GM19043 (cell line): ENCODE results near the gene TMSB4X.
"Not testable (repeated sequence)": the region's sequence is repeated elsewhere in the genome, so short reads cannot be mapped to it uniquely, and the experiment has no call there.

ENCODE experiments used
- ATAC-seq: cut with Tn5 transposase; IDR thresholded peaks from one replicate; pipeline ENCODE4 v1.9.1; 2021; ENCODE audit warnings: low read depth; ENCODE audit not compliant: unreplicated experiment

TMSB4X gene

DNA sequence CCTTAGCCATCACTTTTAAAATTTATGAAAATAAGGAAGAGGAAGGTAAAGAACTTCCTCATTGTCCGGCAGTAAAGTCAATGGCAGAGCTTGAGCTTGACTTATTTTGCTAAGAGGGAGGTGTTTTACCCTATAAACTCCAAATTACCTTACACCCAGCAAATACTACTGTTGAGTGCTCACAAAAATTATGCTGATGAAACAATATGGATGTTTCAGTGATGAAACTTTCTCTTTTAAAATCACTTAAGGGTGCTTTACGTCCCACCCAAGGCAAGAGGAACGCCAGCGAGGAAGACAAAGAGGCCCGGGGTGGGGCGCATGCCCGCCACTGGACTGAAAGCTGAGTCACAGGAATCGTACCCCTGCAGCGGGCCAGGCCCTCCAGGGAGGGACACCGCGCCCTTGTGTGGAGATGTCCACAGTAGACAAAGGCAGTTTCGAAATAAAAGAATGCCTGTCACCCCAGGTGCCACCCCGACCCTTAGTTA, 560 bp upstream of the TMSB4X start:
- no peak for ATAC-seq

DNA sequence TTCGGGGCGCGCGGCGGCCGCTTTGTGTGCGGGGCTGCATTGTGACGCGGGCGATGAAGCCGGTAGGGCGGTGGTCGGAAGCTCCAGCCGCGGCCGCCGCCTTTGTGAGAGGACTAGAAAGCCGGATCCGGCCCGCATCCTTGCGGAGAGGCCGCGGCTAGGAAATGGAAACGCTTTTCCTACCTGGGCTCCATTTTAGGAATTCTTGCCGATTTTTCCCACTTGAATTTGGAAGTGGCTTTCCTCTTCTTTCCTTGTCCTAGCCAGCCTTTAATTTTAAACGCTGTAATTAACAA, 708 bp downstream of the TMSB4X start:
- ATAC-seq, result no peak

DNA sequence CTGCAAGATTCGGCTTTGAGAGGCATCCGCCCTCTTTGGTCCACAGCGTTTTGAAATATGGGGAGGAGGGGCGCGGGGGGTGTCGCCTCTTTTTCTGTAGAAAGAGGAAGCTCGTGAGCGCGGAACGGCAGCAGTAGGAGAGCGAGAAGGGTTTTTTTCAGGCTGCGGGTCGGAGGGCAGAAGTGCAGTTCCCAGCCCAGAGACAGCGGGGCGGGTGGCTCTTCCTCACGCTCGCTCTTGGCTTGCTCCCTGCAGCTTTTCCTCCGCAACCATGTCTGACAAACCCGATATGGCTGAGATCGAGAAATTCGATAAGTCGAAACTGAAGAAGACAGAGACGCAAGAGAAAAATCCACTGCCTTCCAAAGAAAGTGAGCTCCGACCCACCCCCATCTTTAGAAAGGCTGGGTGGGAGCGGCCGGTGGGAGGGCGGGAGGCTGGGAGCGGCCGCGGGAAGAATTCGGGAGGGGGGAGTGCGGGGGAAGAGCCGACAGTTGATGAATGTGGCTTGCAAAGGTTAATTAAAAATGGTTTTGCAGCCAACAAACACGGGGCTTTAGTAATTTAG, 1.2 kb downstream of the TMSB4X start:
- no peak for ATAC-seq

DNA sequence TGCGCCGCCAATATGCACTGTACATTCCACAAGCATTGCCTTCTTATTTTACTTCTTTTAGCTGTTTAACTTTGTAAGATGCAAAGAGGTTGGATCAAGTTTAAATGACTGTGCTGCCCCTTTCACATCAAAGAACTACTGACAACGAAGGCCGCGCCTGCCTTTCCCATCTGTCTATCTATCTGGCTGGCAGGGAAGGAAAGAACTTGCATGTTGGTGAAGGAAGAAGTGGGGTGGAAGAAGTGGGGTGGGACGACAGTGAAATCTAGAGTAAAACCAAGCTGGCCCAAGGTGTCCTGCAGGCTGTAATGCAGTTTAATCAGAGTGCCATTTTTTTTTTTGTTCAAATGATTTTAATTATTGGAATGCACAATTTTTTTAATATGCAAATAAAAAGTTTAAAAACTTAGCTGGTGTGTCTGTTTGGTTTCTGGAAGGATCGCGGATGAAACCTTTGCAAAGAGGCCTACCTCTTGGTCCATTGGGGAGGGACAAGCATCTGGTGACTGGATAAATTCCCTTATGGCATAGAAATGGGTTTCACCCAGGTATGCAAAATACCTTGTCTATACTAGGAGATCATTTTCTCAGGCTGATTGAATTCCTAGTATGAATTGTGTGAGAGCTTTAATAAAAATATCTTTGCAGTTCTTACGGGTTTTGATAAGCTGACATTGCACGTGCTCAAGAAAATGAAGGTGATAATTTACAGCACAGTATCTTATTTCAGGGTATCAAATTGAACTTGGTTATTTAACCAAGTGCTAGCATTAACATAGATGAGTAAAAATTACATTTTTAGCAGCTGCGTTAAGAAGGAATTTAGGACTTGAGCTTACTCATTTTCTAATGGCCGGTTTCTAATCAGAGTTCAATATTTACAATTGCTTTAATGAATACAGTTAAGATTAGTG, 2.2 kb downstream of the TMSB4X start:
- ATAC-seq, result peak; percentile 0

DNA sequence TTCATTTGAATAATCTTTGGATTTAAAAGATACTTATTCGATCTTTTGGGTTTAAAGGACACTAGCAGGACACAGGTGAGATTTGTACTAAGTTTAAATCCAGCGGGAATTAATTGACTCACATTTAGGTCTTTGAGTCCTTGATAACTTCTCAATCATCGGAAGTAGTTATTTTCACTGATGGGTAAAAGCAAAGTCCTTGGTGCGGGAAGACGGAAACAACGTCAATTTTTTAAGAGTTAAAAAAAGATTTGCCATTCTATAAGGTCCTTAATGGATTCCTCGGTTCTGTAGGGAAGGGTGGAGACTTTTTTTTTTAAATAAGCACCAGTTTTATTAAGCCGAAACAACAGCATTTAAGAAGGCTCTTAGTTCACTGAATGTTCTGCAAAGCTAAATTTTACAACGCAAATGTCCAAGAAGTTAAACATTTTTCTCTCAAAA, 2.9 kb downstream of the TMSB4X start:
- ATAC-seq, result peak; percentile 8

DNA sequence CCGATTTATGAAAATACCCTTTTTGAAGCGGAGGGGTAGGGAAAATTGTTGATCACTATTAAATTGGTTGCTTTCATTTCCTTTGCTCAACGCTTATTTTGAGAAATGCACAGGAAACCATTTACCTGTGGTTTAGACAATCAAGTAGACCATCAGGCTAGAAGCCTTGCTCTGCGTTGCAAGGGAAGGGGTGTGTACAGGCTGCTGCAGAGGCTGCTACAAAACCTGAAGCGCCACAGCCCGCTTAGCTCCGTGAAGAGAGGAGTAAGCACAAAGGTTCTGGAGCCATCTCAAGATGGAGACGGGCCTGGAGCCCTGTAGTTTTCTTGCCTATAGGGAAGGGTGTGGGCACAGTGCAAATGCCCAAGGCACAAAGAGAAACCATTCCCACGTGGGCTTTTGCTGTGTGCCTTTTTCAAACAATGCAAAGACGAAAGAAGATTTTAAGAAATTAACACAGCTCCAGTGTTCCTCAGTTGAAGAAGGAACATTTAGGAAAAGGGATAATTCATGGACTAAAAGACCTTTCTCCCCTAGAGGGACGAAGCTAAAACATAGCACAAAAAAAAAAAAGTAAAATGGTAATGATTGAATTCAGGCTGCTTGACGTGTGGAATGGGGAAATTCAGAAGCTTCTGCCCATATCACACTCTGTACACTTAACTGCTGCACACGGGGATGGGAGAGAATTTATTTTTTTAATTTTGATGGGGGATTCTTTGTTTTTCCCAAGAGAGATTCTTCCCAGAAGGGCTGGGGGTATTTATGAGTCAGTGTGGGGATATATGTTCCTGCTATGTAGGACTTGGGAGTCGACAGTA, 3.5 kb downstream of the TMSB4X start:
- peak; percentile 44 for ATAC-seq

DNA sequence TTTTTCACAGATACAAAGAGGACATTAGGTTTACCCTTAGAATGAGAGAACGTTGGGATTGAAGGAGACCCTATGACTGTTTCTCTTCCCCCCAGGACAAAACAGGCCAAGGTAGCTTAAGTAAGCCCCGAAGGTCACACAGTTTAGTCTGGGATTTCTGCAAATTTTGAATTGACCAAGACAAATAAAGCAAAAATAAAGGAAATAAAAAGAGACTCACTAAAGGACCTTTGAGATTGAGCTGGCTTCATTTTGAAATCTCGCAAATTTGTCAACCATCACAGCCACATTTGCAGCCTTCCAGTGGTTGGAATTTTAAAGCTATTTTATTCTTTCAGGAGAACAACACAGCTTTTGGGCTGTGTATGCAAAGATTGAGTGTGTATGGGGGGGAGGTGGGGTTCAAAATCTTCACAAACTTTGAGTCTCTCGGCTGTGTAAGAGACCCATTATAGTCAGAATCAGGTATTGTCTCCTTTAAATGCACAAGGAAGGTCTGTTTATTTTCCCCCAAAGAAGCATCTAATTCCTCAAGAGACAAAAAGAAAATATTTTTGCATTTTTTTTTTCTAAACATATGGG, 4.2 kb downstream of the TMSB4X start:
- ATAC-seq, result no peak

DNA sequence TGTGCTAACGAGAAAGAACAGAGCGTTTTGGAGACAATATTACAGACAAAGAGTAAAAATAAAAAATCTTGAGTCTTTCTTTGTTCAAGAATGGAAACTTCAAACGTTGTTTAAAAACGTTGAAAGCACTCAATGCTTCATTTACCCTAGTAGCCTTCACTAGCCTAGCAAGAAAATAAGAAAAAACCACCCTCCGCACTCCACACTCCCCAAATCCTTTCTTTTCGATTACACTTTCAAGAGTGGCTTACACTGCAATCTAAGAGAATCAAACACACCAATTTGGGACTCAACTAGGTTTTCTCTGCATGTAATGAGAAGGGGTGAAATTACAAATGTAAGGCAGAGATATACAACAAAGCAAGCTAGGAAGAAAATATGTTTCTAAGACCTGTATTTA, 4.7 kb downstream of the TMSB4X start:
- ATAC-seq, result no peak

DNA sequence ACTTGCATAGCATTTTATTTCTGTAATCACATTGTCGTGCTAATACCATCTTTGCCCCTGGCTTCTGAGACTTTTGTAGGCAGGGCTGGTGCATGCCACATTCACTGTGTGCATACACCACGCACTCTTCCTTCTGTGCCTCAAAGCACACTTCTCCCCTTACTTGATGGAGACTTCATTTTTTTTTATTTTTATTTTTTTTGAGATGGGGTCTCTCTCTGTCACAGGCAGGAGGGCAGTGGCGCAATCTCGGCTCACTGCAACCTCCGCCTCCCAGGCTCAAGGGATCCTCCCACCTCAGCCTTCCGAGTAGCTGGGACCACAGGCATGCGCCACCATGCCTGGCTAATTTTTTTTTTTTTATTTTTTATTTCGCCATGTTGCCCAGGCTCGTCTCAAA, 5.1 kb downstream of the TMSB4X start:
- not testable (repeated sequence) for ATAC-seq

DNA sequence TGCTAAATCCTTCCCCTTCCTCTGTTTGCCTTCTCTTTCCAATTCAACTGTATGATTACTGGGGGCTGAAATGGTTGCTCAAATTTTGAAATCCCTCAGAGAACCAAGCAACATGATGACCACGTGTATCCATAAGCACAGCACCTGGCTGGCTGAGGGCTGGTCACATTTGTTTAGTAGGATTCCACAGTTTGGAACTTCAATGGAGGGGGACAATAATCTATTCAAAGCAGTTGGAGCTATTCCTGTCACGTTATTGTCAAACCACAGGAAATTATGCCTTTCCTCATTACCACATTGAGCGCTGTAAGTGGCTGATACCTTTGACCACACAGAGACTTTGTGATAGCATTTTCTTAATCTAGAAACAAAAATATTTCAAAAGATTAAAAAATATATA, 7.0 kb downstream of the TMSB4X start:
- ATAC-seq, result no peak

DNA sequence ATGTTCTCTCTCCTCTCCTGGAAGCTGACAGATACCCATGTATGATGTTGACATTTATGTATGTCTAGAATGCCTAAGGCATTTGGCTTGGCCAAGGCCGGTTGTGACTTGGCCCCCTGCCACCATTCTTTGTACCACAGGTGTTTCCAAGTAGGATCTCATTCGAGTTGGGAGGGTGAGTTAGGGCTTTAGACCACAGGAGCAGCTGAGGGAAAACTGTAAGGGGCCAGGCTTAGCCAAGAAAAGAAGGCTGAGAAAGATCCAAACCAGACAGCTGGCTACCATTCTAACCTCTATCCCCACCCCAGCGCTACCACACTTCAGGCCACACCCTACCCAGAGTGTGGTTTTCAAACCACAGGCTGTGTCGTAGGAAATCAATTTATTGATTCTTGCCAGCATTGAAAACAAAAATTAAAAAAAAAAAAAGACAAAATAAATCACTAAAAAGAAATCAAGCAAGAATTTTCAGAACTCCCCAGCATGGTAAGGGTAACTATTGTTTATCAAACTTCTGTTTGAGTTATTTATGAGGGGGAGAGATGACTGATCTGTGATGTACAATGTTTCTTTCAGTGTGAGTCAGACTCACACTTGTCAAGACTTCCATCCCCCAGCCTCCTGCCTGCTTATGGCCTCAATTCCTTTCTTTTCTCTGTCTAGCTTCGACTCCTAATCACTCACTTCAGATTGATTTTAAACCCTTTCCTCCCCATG, 9.9 kb downstream of the TMSB4X start:
- ATAC-seq, result no peak

DNA sequence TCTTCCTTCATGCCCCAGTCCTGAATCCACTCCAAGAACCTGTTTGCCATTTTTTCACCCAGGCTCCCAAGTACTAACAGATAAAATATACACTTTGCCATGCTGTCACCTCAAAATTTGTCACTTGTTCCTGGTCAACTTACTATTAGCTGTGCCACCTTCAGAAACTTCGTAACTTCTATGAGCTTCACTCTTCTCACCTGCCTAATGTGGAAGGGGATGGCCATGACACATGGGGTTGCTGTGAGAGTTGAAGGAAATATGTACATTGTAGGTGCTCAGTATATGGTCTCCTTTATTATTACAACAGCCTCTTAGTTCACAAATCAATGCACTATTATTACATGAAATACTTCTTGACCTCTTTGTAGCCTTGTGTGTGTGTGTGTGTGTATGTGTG, 10.4 kb downstream of the TMSB4X start:
- ATAC-seq, result no peak

DNA sequence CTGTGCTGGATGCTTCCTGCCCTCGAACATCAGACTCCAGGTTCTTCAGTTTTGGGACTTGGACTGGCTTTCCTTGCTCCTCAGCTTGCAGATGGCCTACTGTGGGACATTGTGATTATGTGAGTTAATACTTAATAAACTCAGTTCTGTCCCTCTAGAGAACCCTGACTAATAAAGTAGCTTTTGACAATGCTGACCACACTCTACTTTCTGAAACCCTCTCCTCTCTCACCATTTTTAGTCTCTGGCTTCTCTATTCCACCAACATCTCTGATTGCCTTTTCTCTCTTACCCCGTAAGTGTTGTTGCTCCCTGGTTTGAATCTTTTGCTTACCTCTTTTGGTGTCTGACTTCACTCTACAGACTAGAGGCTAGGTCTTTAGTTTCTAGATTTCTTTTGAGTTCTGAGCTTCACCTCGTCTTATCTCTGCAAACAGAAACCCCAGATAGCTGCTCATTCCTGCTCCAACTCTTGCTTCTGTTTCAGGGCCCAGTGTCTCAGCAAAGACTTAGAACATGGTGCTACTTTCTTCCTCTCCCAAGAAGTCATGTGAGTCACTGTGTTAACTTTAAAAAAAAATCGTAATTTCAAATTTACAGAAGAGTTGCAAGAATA, 11.4 kb downstream of the TMSB4X start:
- ATAC-seq, result no peak

DNA sequence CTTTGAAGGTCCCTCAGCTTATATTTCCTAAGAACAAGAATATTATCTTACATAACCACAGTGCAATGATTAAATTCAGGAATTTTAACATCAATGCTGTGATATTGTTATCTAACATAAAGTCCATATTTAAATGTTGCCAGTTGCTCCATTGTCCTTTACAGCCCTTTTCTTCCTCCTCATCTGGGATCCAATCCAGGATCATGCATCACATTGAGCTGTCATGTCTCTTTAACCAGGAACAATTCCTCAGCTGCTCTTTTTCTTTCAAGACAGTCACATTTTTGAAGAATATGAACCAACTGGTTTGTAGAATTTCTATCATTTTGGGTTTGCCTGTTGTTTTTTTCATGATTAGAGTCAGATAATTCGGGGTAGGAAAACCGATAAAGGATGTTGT, 12.0 kb downstream of the TMSB4X start:
- no peak for ATAC-seq

DNA sequence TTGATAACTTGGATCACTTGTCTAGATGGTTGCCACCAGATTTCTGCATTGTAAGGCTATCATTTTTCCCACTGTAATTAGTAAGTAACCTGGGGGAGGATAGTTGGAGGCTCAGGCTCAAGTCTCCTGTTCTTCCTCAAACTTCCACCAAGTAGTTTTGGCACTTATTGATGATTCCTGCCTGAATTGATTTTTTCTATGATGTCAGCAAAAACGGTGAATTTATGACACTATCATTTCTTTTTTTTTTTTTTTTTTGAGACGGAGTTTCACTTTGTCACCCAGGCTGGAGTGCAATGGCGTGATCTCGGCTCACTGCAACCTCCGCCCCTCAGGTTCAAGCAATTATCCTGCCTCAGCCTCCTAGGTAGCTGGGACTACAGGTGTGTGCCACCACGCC, 12.4 kb downstream of the TMSB4X start:
- ATAC-seq, result no peak

DNA sequence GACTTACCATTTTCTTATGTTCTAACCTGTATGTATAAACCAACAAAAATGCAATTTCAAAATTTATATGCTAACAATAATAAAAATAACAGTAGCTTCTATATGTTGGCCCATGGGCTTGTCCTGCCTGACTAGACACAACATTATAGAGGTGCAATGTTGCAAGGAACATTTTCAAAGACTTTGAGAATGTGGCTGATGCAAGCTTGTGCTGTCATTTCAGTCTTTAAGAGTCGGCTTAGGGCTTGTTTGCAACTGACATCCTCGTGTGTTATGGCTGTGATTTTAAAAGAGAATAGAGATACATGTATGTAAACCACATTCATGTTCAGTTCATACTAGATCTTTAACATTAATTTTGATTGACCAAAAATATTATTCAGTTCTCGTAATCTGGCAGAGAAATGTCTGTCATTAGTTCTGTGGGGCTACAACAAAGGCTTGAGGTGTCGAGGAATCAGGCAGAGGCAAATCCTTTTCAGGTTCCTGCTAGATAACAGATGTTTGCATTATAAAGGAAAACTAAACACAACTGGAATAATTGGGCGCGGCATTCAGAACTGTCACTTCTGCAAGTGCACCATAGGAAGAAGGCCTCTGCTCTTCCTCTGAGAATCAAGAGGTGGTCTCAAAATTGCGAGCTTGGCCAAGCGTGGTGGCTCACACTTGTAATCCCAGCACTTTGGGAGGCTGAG, 13.1 kb downstream of the TMSB4X start:
- no peak for ATAC-seq

DNA sequence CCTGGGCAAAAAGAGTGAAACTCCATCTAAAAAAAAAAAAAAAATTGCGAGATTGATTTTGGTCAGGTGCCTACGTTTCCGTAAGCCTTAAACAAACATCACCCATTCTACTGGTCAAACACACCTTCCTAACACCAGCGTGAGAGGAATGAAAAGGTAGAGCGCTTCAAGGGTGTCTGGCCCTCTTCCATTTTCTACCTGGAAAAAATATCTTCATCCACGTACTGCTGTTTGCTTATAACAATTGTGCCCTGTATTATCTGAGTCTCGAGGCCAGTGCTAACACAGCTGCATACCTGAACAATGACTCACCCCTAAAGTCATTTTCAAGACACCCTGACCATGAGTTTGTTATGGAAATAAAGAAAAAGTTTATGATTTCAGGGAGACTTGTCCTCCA, 13.9 kb downstream of the TMSB4X start:
- no peak for ATAC-seq

DNA sequence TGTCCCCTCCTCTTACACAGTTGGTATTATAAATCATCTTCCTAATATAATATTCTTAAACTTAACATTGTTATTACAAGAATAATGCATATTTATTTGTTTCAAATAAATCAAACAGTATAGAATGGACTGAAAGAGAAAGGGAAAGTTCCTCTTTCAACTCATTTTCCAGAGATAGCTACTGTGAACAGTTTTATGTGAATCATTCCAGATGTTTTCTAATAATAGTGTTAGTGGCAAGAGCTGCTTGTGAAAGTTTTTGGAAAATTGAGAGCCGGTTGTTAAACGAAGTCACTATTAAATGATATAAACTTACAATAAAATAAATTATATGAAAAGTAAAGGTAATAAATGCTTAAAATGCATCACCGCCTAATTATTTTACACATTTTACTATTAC, 14.6 kb downstream of the TMSB4X start:
- ATAC-seq, result no peak

DNA sequence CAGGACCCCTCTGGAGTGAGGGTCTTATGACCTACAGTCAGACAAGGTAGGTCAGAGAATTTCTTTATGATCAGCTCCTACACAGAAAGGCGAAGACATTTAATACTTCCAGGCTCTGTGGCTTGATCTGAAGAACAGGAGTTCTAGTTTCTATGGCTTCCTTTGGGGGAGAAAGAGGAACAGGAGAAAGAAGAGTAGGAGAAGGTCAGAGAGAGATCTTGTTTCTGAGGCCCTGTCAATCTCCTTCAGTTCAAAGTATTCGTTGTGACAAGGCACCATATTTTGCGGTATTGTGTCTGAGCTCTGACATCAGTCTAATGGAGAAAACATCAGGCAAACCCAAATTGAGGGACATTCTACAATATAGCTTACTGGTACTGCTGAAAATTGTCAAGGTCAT, 16.7 kb downstream of the TMSB4X start:
- no peak for ATAC-seq
